ENCODE results near the gene APPL2.
A peak's percentile ranks its signal among the peaks of the same experiment; 100 is the strongest.

APPL2 gene

DNA sequence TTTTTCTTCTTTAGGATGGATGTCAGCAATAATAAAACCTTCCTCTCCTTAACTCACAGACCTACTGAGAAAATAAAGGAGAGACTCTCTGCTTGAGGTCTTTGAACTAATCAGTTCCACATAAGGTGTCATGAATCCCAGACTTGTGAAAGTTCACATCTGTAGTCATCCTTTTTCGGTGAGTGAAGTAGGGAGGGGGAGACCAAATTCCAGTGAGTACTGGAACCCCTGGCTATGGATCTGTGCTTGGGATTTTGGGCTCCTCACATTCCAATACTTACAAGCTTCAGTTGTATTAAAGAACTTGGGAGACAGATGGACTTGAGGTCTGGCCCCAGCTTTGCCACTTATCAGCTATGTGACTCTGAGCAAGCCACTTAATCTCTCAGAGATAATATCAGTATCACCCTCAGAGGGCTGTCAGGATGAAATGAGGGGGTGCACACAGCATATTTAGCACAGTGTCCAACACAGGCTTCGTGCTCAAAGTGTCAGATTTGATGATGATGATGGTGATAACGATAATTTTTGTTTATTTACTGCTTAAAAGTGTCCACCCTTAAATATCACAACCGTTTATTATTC lies 34.8 kb upstream of the APPL2 start:
- no peak for DNase-seq (ENCODE audit: low read depth)
- no peak for TF ChIP-seq CTCF (IDR thresholded peaks at IDR 0.05; ENCODE audit: low read length, missing control alignments)
- no peak overlapping the region for H3K4me3 ChIP-seq (replicated peaks; ENCODE audit: low read depth, low read length)

GRCh38 chr12:105267711-105268110 lies 31.7 kb upstream of the APPL2 start:
- no peak for DNase-seq (ENCODE audit: low read depth)
- TF ChIP-seq CTCF (IDR thresholded peaks at IDR 0.05; ENCODE audit: low read length, missing control alignments) = no peak
- H3K4me3 ChIP-seq (replicated peaks; ENCODE audit: low read depth, low read length) = no peak overlapping the region

- TF ChIP-seq CTCF (IDR thresholded peaks at IDR 0.05; ENCODE audit: low read length, missing control alignments) = no peak
- no peak overlapping the region for H3K4me3 ChIP-seq (replicated peaks; ENCODE audit: low read depth, low read length)
These were observed 28.8 kb upstream of the APPL2 start for GRCh38 chr12:105264771-105265170.

GRCh38 chr12:105262461-105263184 lies 26.6 kb upstream of the APPL2 start:
- H3K4me3 ChIP-seq (replicated peaks; ENCODE audit: low read depth, low read length) = no peak overlapping the region
- no peak for DNase-seq (ENCODE audit: low read depth)
- no peak for TF ChIP-seq CTCF (IDR thresholded peaks at IDR 0.05; ENCODE audit: low read length, missing control alignments)

More at GRCh38 chr12:105264771-105265170, 28.8 kb upstream of the APPL2 start:
- no peak for DNase-seq (ENCODE audit: low read depth)

- TF ChIP-seq CTCF (IDR thresholded peaks at IDR 0.05; ENCODE audit: low read length, missing control alignments) = no peak
- no peak overlapping the region for H3K4me3 ChIP-seq (replicated peaks; ENCODE audit: low read depth, low read length)
- DNase-seq (ENCODE audit: low read depth) = no peak
These were observed 25.0 kb upstream of the APPL2 start for GRCh38 chr12:105261010-105261409.

- DNase-seq (ENCODE audit: low read depth) = no peak
- no peak for TF ChIP-seq CTCF (IDR thresholded peaks at IDR 0.05; ENCODE audit: low read length, missing control alignments)
- no peak overlapping the region for H3K4me3 ChIP-seq (replicated peaks; ENCODE audit: low read depth, low read length)
These were observed 23.3 kb upstream of the APPL2 start for GRCh38 chr12:105259226-105259625.

GRCh38 chr12:105257321-105257728 lies 21.4 kb upstream of the APPL2 start:
- peak; percentile 62 for DNase-seq (ENCODE audit: low read depth)
- no peak for TF ChIP-seq CTCF (IDR thresholded peaks at IDR 0.05; ENCODE audit: low read length, missing control alignments)
- no peak overlapping the region for H3K4me3 ChIP-seq (replicated peaks; ENCODE audit: low read depth, low read length)

All from fibroblast of pulmonary artery (primary cell).